Fibroblast of the aortic adventitia (primary cell): ENCODE results near the gene ABCG1. TPM values are rescaled to one million over a fixed set of nuclear protein-coding genes. Genes with fewer than 3 reads are reported as not detected.

Source experiments
- DNase-seq: peaks from one replicate; pipeline ENCODE4 v3.0.0-alpha.2; 2010; ENCODE audit warnings: low read depth
- H3K4me3 ChIP-seq: 2 replicates; pipeline ENCODE4 v1.5.1; 2011; ENCODE audit warnings: low read depth, mild to moderate bottlenecking, control low read depth, low read length, moderate library complexity
- CTCF ChIP-seq: IDR thresholded peaks from 2 replicates; pipeline ENCODE4 v1.5.1; 2011; ENCODE audit warnings: mild to moderate bottlenecking, low read length, control low read depth, inconsistent platforms; ENCODE audit not compliant: insufficient read depth
- total RNA-seq: library from RNA; depleted of rRNA; stranded (reverse); fragments of >200 nt; gene quantifications from 2 replicates; pipeline ENCODE4 v1.2.3, GENCODE V29; 2012; ENCODE audit warnings: low replicate concordance

ABCG1 gene
- total RNA-seq, 1 donor = 0.09 TPM

DNA sequence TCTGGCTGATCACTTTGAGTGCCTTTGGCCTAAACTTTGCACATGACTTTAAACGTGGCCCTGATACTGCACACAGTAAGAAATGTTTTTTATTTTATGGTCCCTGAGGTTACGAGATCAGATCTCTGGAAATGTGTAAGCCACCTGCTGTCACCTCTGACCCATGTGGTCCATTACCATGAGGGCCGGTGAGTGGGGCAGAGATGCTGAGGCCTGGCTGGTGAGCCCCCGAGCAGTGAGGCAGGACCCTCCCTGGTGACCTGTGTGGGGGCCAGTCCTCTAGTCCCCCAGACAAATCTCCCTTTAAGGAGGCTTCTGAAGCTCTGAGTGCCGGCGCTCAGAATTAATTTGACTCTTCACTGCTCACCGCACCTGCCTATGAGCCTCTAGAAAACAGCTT lies 83.9 kb downstream of the ABCG1 start:
- H3K4me3 ChIP-seq = no peak overlapping the region
- TF ChIP-seq CTCF = no peak
- DNase-seq = no peak

- DNase-seq = no peak
- no peak for TF ChIP-seq CTCF
- H3K4me3 ChIP-seq = no peak overlapping the region
Observed at GRCh38 chr21:42303443-42303842, 84.5 kb downstream of the ABCG1 start.

GRCh38 chr21:42304556-42305454 lies 85.9 kb downstream of the ABCG1 start:
- no peak overlapping the region for H3K4me3 ChIP-seq
- no peak for DNase-seq
- TF ChIP-seq CTCF = no peak

- no peak for DNase-seq
- H3K4me3 ChIP-seq = no peak overlapping the region
- no peak for TF ChIP-seq CTCF
Observed at GRCh38 chr21:42305707-42306147, 86.8 kb downstream of the ABCG1 start.

DNA sequence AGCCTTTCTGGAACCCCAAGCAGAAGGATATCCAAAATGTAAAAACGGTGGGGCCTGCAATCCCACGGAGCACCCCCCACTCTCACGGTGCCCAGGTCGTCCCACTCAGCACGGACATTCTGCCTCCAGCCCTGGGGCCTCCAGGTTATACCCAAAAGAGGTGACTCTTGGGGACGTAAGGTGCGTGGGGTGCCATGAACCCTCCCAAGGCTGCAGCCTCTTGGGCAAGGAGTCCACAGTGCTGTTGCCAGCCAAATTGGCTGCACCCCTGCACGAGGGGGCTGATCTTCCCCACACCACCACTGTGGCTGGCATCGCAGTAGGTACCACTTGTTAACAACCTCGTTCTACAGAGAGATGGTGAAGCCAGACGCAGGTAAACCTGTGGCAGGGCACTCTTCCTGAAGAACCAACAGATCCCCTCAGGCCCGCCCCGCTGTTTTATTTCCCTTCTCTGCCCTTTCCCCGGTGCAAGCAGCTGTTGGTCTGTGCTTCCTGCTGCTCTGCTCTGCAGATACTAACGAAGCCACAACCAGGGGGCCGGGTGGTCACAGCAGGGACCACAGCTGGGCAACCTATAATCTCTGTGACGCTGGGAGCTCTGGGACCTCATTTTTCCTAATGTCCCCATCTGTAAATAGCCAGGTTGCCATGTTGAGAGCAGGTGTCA lies 87.6 kb downstream of the ABCG1 start:
- DNase-seq = no peak
- H3K4me3 ChIP-seq = no peak overlapping the region
- no peak for TF ChIP-seq CTCF

GRCh38 chr21:42307106-42307505 lies 88.2 kb downstream of the ABCG1 start:
- no peak for TF ChIP-seq CTCF
- DNase-seq = no peak
- H3K4me3 ChIP-seq = no peak overlapping the region
